Peyer's patch (tissue), 4 donors: ENCODE measurements around the gene B3GNT2.

ENCODE experiments used
- CTCF ChIP-seq, 6 experiments: fragments of 450-650 bp in 4 of 6; fragments of 200-600 bp in 2 of 6; sonication (generic) in 1 of 6; IDR thresholded peaks; one replicate each; pipeline ENCODE4 v1.5.1; 2017 to 2019; ENCODE audit warnings: antibody characterized with exemption in 6 of 6, mild to moderate bottlenecking in 3 of 6, moderate library complexity in 1 of 6
- POLR2A ChIP-seq, 2 donors: fragments of 450-650 bp; IDR thresholded peaks; one replicate each; pipeline ENCODE4 v1.5.1; 2017; ENCODE audit warnings: antibody characterized with exemption in 2 of 2, mild to moderate bottlenecking in 2 of 2, moderate library complexity in 2 of 2

GRCh38 chr2:62196278-62196901 is 475 bp downstream of the B3GNT2 start:
- no peak for TF ChIP-seq CTCF (IDR thresholded peaks at IDR 0.05)
- TF ChIP-seq POLR2A (IDR thresholded peaks at IDR 0.05): no peak
